SJSA1 (cell line): ENCODE results near the gene BCL2. TPM values are rescaled to one million over a fixed set of nuclear protein-coding genes. Genes with fewer than 3 reads are reported as not detected.

Experiments
- DNase-seq, 2 experiments: peaks; one replicate each; pipeline ENCODE4 v3.0.0-alpha.2; 2015 to 2020; ENCODE audit warnings: low spot score in 2 of 2, low read depth in 1 of 2
- H3K27ac ChIP-seq: fragments of 250-450 bp; sonication (Bioruptor Pico); 2 replicates; pipeline ENCODE4 v1.5.1; 2020; ENCODE audit warnings: mild to moderate bottlenecking, moderate library complexity
- H3K27me3 ChIP-seq: fragments of 250-450 bp; sonication (Bioruptor Pico); replicated peaks from 2 replicates; pipeline ENCODE4 v1.5.1; 2020; ENCODE audit warnings: mild to moderate bottlenecking, moderate library complexity
- H3K36me3 ChIP-seq: fragments of 250-450 bp; sonication (Bioruptor Pico); 2 replicates; pipeline ENCODE4 v1.5.1; 2020; ENCODE audit warnings: mild to moderate bottlenecking
- H3K4me1 ChIP-seq: fragments of 250-450 bp; sonication (Bioruptor Pico); replicated peaks from 2 replicates; pipeline ENCODE4 v1.6.1; 2021; ENCODE audit warnings: mild to moderate bottlenecking
- H3K4me3 ChIP-seq: fragments of 250-450 bp; sonication (Bioruptor Pico); 2 replicates; pipeline ENCODE4 v1.5.1; 2020; ENCODE audit warnings: mild to moderate bottlenecking
- H3K9me3 ChIP-seq: fragments of 250-450 bp; sonication (Bioruptor Pico); replicated peaks from 2 replicates; pipeline ENCODE4 v1.5.1; 2020; ENCODE audit warnings: mild to moderate bottlenecking
- total RNA-seq: library from RNA; depleted of rRNA; stranded (reverse); fragments of >200 nt; shearing (Covaris generic); gene quantifications from 2 replicates; pipeline ENCODE4 v1.2.3, GENCODE V29; 2014

Gene BCL2
- total RNA-seq, 1 experiment from 2014 or later: 7.8 TPM

- H3K4me1 ChIP-seq: 0 out of 2 replicates have a peak, but pooled peaks cover 5% of the 10 kb centered on the region
- H3K27me3 ChIP-seq: no peaks in the 10 kb centered on the region
- H3K4me3 ChIP-seq: no peak overlapping the region
- no peak overlapping the region for H3K27ac ChIP-seq
- H3K36me3 ChIP-seq: no peaks in the 10 kb centered on the region
- DNase-seq: no peak
- H3K9me3 ChIP-seq: no peaks in the 10 kb centered on the region
Observed at GRCh38 chr18:63224630-63225029, 94.9 kb downstream of the BCL2 start.

- H3K27me3 ChIP-seq: no peaks in the 10 kb centered on the region
- 0 out of 2 replicates have a peak, but pooled peaks cover 5% of the 10 kb centered on the region for H3K4me1 ChIP-seq
- no peak overlapping the region for H3K4me3 ChIP-seq
- H3K9me3 ChIP-seq: no peaks in the 10 kb centered on the region
- H3K27ac ChIP-seq: no peak overlapping the region
- no peak for DNase-seq
- H3K36me3 ChIP-seq: no peaks in the 10 kb centered on the region
Observed at GRCh38 chr18:63223837-63224236, 95.7 kb downstream of the BCL2 start.

GRCh38 chr18:63220903-63221302 is 98.7 kb downstream of the BCL2 start:
- Histone ChIP-seq H3K36me3 (no peaks in the 10 kb centered on the region), H3K27ac (no peak overlapping the region), H3K4me1 (peaks cover 16% of the 10 kb centered on the region), H3K4me3 (no peak overlapping the region), H3K27me3 (no peaks in the 10 kb centered on the region), H3K9me3 (no peaks in the 10 kb centered on the region)
- no peak for DNase-seq

GRCh38 chr18:63218472-63218871 is 101.1 kb downstream of the BCL2 start:
- DNase-seq: no peak

GRCh38 chr18:63216516-63217311 is 102.9 kb downstream of the BCL2 start:
- H3K4me1 ChIP-seq: peaks cover 26% of the 10 kb centered on the region
- H3K9me3 ChIP-seq: no peaks in the 10 kb centered on the region
- H3K27ac ChIP-seq: peak overlapping the region; percentile 74
- H3K4me3 ChIP-seq: peak overlapping the region; percentile 2
- H3K27me3 ChIP-seq: no peaks in the 10 kb centered on the region
- DNase-seq: peak; percentile 51 to 78
- no peaks in the 10 kb centered on the region for H3K36me3 ChIP-seq

More at GRCh38 chr18:63218472-63218871, 101.1 kb downstream of the BCL2 start:
- no peaks in the 10 kb centered on the region for H3K27me3 ChIP-seq
- H3K4me1 ChIP-seq: peaks cover 23% of the 10 kb centered on the region
- no peak overlapping the region for H3K27ac ChIP-seq
- H3K4me3 ChIP-seq: no peak overlapping the region
- H3K36me3 ChIP-seq: no peaks in the 10 kb centered on the region
- no peaks in the 10 kb centered on the region for H3K9me3 ChIP-seq

GRCh38 chr18:63213936-63214671 is 105.5 kb downstream of the BCL2 start:
- no peaks in the 10 kb centered on the region for H3K27me3 ChIP-seq
- H3K36me3 ChIP-seq: no peaks in the 10 kb centered on the region
- no peak for DNase-seq
- H3K9me3 ChIP-seq: no peaks in the 10 kb centered on the region
- H3K4me3 ChIP-seq: no peak overlapping the region
- H3K27ac ChIP-seq: no peak overlapping the region
- peaks cover 26% of the 10 kb centered on the region for H3K4me1 ChIP-seq

- Histone ChIP-seq H3K9me3 (no peaks in the 10 kb centered on the region), H3K27me3 (no peaks in the 10 kb centered on the region), H3K4me3 (no peak overlapping the region), H3K27ac (no peak overlapping the region), H3K36me3 (no peaks in the 10 kb centered on the region), H3K4me1 (peaks cover 26% of the 10 kb centered on the region)
- DNase-seq: no peak
Observed at GRCh38 chr18:63213331-63213900, 106.2 kb downstream of the BCL2 start.

- no peaks in the 10 kb centered on the region for H3K27me3 ChIP-seq
- H3K9me3 ChIP-seq: no peaks in the 10 kb centered on the region
- H3K4me1 ChIP-seq: peaks cover 6% of the 10 kb centered on the region
- H3K4me3 ChIP-seq: no peak overlapping the region
- H3K36me3 ChIP-seq: no peaks in the 10 kb centered on the region
- DNase-seq: no peak
- no peak overlapping the region for H3K27ac ChIP-seq
Observed at GRCh38 chr18:63210521-63210920, 109.0 kb downstream of the BCL2 start.

GRCh38 chr18:63208676-63209075 is 110.9 kb downstream of the BCL2 start:
- no peak for DNase-seq
- Histone ChIP-seq H3K27ac (no peak overlapping the region), H3K36me3 (no peaks in the 10 kb centered on the region), H3K4me1 (peaks cover 4% of the 10 kb centered on the region; the same call in 1 of the 2 replicates), H3K9me3 (no peaks in the 10 kb centered on the region), H3K27me3 (no peaks in the 10 kb centered on the region), H3K4me3 (no peak overlapping the region)

GRCh38 chr18:63207835-63208234 is 111.7 kb downstream of the BCL2 start:
- Histone ChIP-seq H3K27me3 (no peaks in the 10 kb centered on the region), H3K4me1 (no peaks in the 10 kb centered on the region), H3K36me3 (no peaks in the 10 kb centered on the region), H3K4me3 (no peak overlapping the region), H3K27ac (no peak overlapping the region), H3K9me3 (no peaks in the 10 kb centered on the region)
- no peak for DNase-seq

GRCh38 chr18:63207143-63207790 is 112.3 kb downstream of the BCL2 start:
- Histone ChIP-seq H3K27me3 (no peaks in the 10 kb centered on the region), H3K4me3 (no peak overlapping the region), H3K9me3 (no peaks in the 10 kb centered on the region), H3K27ac (no peak overlapping the region), H3K4me1 (no peaks in the 10 kb centered on the region), H3K36me3 (no peaks in the 10 kb centered on the region)
- no peak for DNase-seq

- Histone ChIP-seq H3K4me3 (no peak overlapping the region), H3K9me3 (no peaks in the 10 kb centered on the region), H3K4me1 (no peaks in the 10 kb centered on the region), H3K27me3 (no peaks in the 10 kb centered on the region), H3K36me3 (no peaks in the 10 kb centered on the region), H3K27ac (no peak overlapping the region)
- DNase-seq: no peak
Observed at GRCh38 chr18:63206433-63207142, 113.0 kb downstream of the BCL2 start.

- Histone ChIP-seq H3K4me1 (no peaks in the 10 kb centered on the region), H3K4me3 (no peak overlapping the region), H3K9me3 (no peaks in the 10 kb centered on the region), H3K36me3 (no peaks in the 10 kb centered on the region), H3K27me3 (no peaks in the 10 kb centered on the region), H3K27ac (no peak overlapping the region)
- no peak for DNase-seq
Observed at GRCh38 chr18:63205791-63206252, 113.7 kb downstream of the BCL2 start.
